A549 (cell line): ENCODE data around the gene KSR2. TPM values are rescaled to one million over a fixed set of nuclear protein-coding genes. Genes with fewer than 3 reads are reported as not detected.
"Not testable (repeated sequence)": the region's sequence is repeated elsewhere in the genome, so short reads cannot be mapped to it uniquely, and the experiment has no call there.

Experiments
- ATAC-seq, 2 experiments: fragments of 200-7000 bp in 1 of 2; fragments of >200 bp in 1 of 2; cut with Nextera tagmentation in 1 of 2; cut with Tn5 transposase in 1 of 2; 3 replicates each; pipeline versions ENCODE4 v1.8.0 to v1.9.1; 2018 to 2020; ENCODE audit warnings: mild to moderate bottlenecking in 1 of 2, moderate library complexity in 1 of 2
- CTCF ChIA-PET: fragments of 300-600 bp; sonication (Branson Sonifier 250); formaldehyde crosslinking; extraction: SDS; loops from one replicate; lab custom pipeline; 2021; ENCODE audit warnings: antibody characterized with exemption, inconsistent platforms; lab: Yijun Ruan, JAX
- POLR2A ChIA-PET: fragments of 350-600 bp; formaldehyde crosslinking; extraction: SDS; loops from one replicate; lab custom pipeline; 2021; ENCODE audit warnings: antibody characterized with exemption, inconsistent platforms; lab: Yijun Ruan, JAX
- DNase-seq, 2 experiments: peaks; one replicate each; pipeline versions ENCODE4 v3.0.0 to v3.0.0-alpha.2; 2011 to 2016; ENCODE audit warnings: low read depth in 1 of 2, low spot score in 1 of 2
- FAIRE-seq: peaks from 2 replicates; lab custom pipeline; 2011; peaks lifted over from hg19 to GRCh38; lab: Jason Lieb, UNC
- H3K27ac ChIP-seq, 2 experiments: fragments of >200 bp; sonication (Bioruptor Twin); formaldehyde crosslinking; 3 replicates each; pipeline ENCODE4 v1.5.1; 2016 to 2017
- H3K4me1 ChIP-seq: fragments of >200 bp; sonication (Bioruptor Twin); formaldehyde crosslinking; 3 replicates; pipeline ENCODE4 v1.6.1; 2016
- H3K4me2 ChIP-seq: fragments of >200 bp; sonication (Bioruptor Twin); formaldehyde crosslinking; 3 replicates; pipeline ENCODE4 v1.6.1; 2016
- H3K4me3 ChIP-seq: fragments of >200 bp; sonication (Bioruptor Twin); formaldehyde crosslinking; 3 replicates; pipeline ENCODE4 v1.5.1; 2016
- H3K9me3 ChIP-seq: fragments of >200 bp; sonication (Bioruptor Twin); formaldehyde crosslinking; 3 replicates; pipeline ENCODE4 v1.6.1; 2016
- ATOH8 ChIP-seq: fragments of 250-450 bp; sonication (Bioruptor Pico); IDR thresholded peaks from 2 replicates; pipeline ENCODE4 v1.5.0; 2020; ENCODE audit warnings: low read depth, mild to moderate bottlenecking, moderate library complexity
- BHLHE40 ChIP-seq: IDR thresholded peaks from 2 replicates; pipeline ENCODE4 v1.6.1; 2012; ENCODE audit warnings: low read depth, low read length, inconsistent platforms
- CEBPB ChIP-seq, 2 experiments: fragments of >200 bp in 1 of 2; sonication (Bioruptor Twin) in 1 of 2; formaldehyde crosslinking in 1 of 2; IDR thresholded peaks; 2 replicates each; pipeline ENCODE4 v1.6.1; 2012 to 2016
- CHD2 ChIP-seq: fragments of 150-350 bp; IDR thresholded peaks from 2 replicates; pipeline ENCODE4 v1.6.1; 2014; ENCODE audit warnings: low read length; ENCODE audit not compliant: partially characterized antibody
- CTCF ChIP-seq: fragments of >200 bp; sonication (Bioruptor Twin); formaldehyde crosslinking; IDR thresholded peaks from 3 replicates; pipeline ENCODE4 v1.5.1; 2016
- EHF ChIP-seq: fragments of 250-450 bp; sonication (Bioruptor Pico); IDR thresholded peaks from 2 replicates; pipeline ENCODE4 v1.5.0; 2020; ENCODE audit warnings: mild to moderate bottlenecking
- ELK1 ChIP-seq: fragments of 150-350 bp; IDR thresholded peaks from 2 replicates; pipeline ENCODE4 v1.6.1; 2014; ENCODE audit warnings: low read depth, mild to moderate bottlenecking, low read length
- ESRRA ChIP-seq: fragments of 150-350 bp; IDR thresholded peaks from 2 replicates; pipeline ENCODE4 v1.6.1; 2014; ENCODE audit warnings: mild to moderate bottlenecking, low read length, borderline replicate concordance
- FOSB ChIP-seq: fragments of 250-450 bp; sonication (Bioruptor Pico); IDR thresholded peaks from 2 replicates; pipeline ENCODE4 v1.5.0; 2020; ENCODE audit warnings: mild to moderate bottlenecking, moderate library complexity
- FOXS1 ChIP-seq: fragments of 250-450 bp; sonication (Bioruptor Pico); IDR thresholded peaks from 2 replicates; pipeline ENCODE4 v1.5.0; 2020; ENCODE audit warnings: mild to moderate bottlenecking, moderate library complexity
- GATA3 ChIP-seq: IDR thresholded peaks from 2 replicates; pipeline ENCODE4 v1.6.1; 2012; ENCODE audit warnings: borderline replicate concordance
- HES2 ChIP-seq: fragments of >200 bp; sonication (Bioruptor Twin); formaldehyde crosslinking; IDR thresholded peaks from 2 replicates; pipeline ENCODE4 v1.6.1; 2016
- HOXB13 ChIP-seq: fragments of 250-450 bp; sonication (Bioruptor Pico); IDR thresholded peaks from 2 replicates; pipeline ENCODE4 v1.5.0; 2020; ENCODE audit warnings: low read depth, mild to moderate bottlenecking, moderate library complexity
- JUN ChIP-seq, 2 experiments: fragments of >200 bp; sonication (Bioruptor Twin); formaldehyde crosslinking; IDR thresholded peaks; 2 replicates in 1 of 2; 3 replicates in 1 of 2; pipeline ENCODE4 v1.6.1; 2016 to 2017
- JUNB ChIP-seq: fragments of >200 bp; sonication (Bioruptor Twin); formaldehyde crosslinking; IDR thresholded peaks from 2 replicates; pipeline ENCODE4 v1.6.1; 2016
- KDM5A ChIP-seq: fragments of 200-600 bp; sonication (generic); IDR thresholded peaks from 2 replicates; pipeline ENCODE4 v1.6.1; 2016; ENCODE audit warnings: antibody characterized with exemption, mild to moderate bottlenecking
- MAX ChIP-seq: IDR thresholded peaks from 2 replicates; pipeline ENCODE4 v1.6.1; 2012
- MYC ChIP-seq: IDR thresholded peaks from 2 replicates; pipeline ENCODE4 v1.6.1; 2012; ENCODE audit warnings: mild to moderate bottlenecking, inconsistent platforms, low read length, improper control_type of control experiment, borderline replicate concordance
- NPAS2 ChIP-seq: fragments of 250-450 bp; sonication (Bioruptor Pico); IDR thresholded peaks from 2 replicates; pipeline ENCODE4 v1.8.0; 2022; ENCODE audit warnings: mild to moderate bottlenecking, moderate library complexity, borderline replicate concordance
- NR3C1 ChIP-seq: fragments of >200 bp; sonication (Bioruptor Twin); formaldehyde crosslinking; IDR thresholded peaks from 3 replicates; pipeline ENCODE4 v1.6.1; 2017
- POLR2AphosphoS2 ChIP-seq: conservative IDR thresholded peaks from 2 replicates; pipeline ENCODE4 v1.6.1; 2012; ENCODE audit warnings: low read length, improper control_type of control experiment, inconsistent platforms
- RARB ChIP-seq: fragments of 250-450 bp; sonication (Bioruptor Pico); IDR thresholded peaks from 2 replicates; pipeline ENCODE4 v1.8.0; 2021; ENCODE audit warnings: mild to moderate bottlenecking, moderate library complexity
- RFX5 ChIP-seq: fragments of 450-650 bp; IDR thresholded peaks from 2 replicates; pipeline ENCODE4 v1.7.1; 2014; ENCODE audit warnings: antibody characterized with exemption, mild to moderate bottlenecking, moderate library complexity
- SMC3 ChIP-seq: fragments of >200 bp; sonication (Bioruptor Twin); formaldehyde crosslinking; IDR thresholded peaks from 3 replicates; pipeline ENCODE4 v1.6.1; 2018; ENCODE audit warnings: inconsistent platforms
- ZC3H11A ChIP-seq: fragments of 450-650 bp; IDR thresholded peaks from 2 replicates; pipeline ENCODE4 v1.6.1; 2014; ENCODE audit warnings: antibody characterized with exemption, mild to moderate bottlenecking
- ZNF302 ChIP-seq: fragments of 250-450 bp; sonication (Bioruptor Pico); IDR thresholded peaks from 2 replicates; pipeline ENCODE4 v1.9.0; 2021; ENCODE audit warnings: inconsistent platforms, mild to moderate bottlenecking, moderate library complexity
- ZSCAN20 ChIP-seq: fragments of 250-450 bp; sonication (Bioruptor Pico); IDR thresholded peaks from 2 replicates; pipeline ENCODE4 v1.8.0; 2022; ENCODE audit warnings: mild to moderate bottlenecking, moderate library complexity
- WGBS: methylation state at CpG from one replicate; pipeline ENCODE4 v1.1.6; 2017; ENCODE audit errors: missing lambda C conversion rate; 5-methylcytosine and 5-hydroxymethylcytosine counted together
- polyA plus RNA-seq, 4 experiments: library from polyadenylated mRNA; depleted of rRNA in 3 of 4; stranded (reverse); fragments of >200 nt; fragmentation: RNase III in 1 of 4; extraction: RNeasy Plus Mini Kit Qiagen cat#74134 plus additional on column Dnase treatment in 1 of 4; gene quantifications; 2 replicates in 3 of 4; 3 replicates in 1 of 4; pipeline ENCODE4 v1.2.3, GENCODE V29; 2011 to 2017

The KSR2 gene
- polyA plus RNA-seq, 2 of the 4 experiments (the other 2 are of a cell fraction), result 0.37 to 1.2 TPM

GRCh38 chr12:117897372-117898161 is 71.2 kb downstream of the KSR2 start:
- H3K4me2 ChIP-seq, result no peak overlapping the region
- 71% methylated on average over 14 of the region's 14 CpGs for WGBS
- no peak overlapping the region for H3K4me3 ChIP-seq
- ChIA-PET CTCF (interaction anchor here (0.7 to 1.6 kb wide), 2 partner anchors 23 to 1609 kb away, joined by 3 to 6 read pairs; no protein-coding TSS in a partner anchor), POLR2A (no interaction called here)
- TF ChIP-seq GATA3 (no peak), FOSB (no peak), POLR2AphosphoS2 (no peak), MAX (no peak), ZSCAN20 (CRISPR knock-in tag) (no peak), HOXB13 (CRISPR knock-in tag) (no peak), ESRRA (no peak), CHD2 (no peak), JUN (IDR thresholded peaks at IDR 0.05) (no peak), MYC (no peak), NPAS2 (CRISPR knock-in tag) (no peak), ZNF302 (CRISPR knock-in tag) (no peak)
- H3K9me3 ChIP-seq, result no peaks in the 10 kb centered on the region
- H3K27ac ChIP-seq, result no peak overlapping the region
- DNase-seq (no peak), ATAC-seq (no peak), FAIRE-seq (no peak)
- H3K4me1 ChIP-seq, result peaks cover 6% of the 10 kb centered on the region; the same call in 1 of the 3 replicates

GRCh38 chr12:117896009-117896408 is 72.8 kb downstream of the KSR2 start:
- TF ChIP-seq BHLHE40, result no peak
- no peak for TF ChIP-seq ZC3H11A
- no peak for TF ChIP-seq FOSB
- TF ChIP-seq NR3C1, result no peak
- no peak overlapping the region for H3K27ac ChIP-seq
- ChIA-PET CTCF (no interaction called here), POLR2A (no interaction called here)
- H3K4me2 ChIP-seq, result no peak overlapping the region
- no peak overlapping the region for H3K4me3 ChIP-seq
- ATAC-seq (no peak), FAIRE-seq (no peak), DNase-seq (no peak)
- peaks cover 6% of the 10 kb centered on the region; the same call in 1 of the 3 replicates for H3K4me1 ChIP-seq
- WGBS, result 80% methylated on average over 1 of the region's 1 CpG
- H3K9me3 ChIP-seq, result no peaks in the 10 kb centered on the region

GRCh38 chr12:117892441-117892840 is 76.3 kb downstream of the KSR2 start:
- no peak for DNase-seq
- no peak for ATAC-seq
- ChIA-PET POLR2A (no interaction called here), CTCF (interaction anchor here (0.6 to 2.9 kb wide), 3 partner anchors 17 to 142 kb away, joined by 3 to 14 read pairs (median 6); no protein-coding TSS in a partner anchor)
- FAIRE-seq, result no peak
- Histone ChIP-seq H3K4me2 (no peak overlapping the region), H3K27ac (no peak overlapping the region), H3K9me3 (no peaks in the 10 kb centered on the region), H3K4me3 (no peak overlapping the region), H3K4me1 (no peaks in the 10 kb centered on the region)
- TF ChIP-seq POLR2AphosphoS2 (no peak), CTCF (no peak), ELK1 (no peak), JUNB (no peak), GATA3 (no peak), NPAS2 (CRISPR knock-in tag) (no peak), CEBPB (IDR thresholded peaks at IDR 0.05) (no peak), EHF (CRISPR knock-in tag) (no peak), KDM5A (no peak), ATOH8 (no peak), SMC3 (no peak), RARB (no peak), FOXS1 (no peak), HES2 (no peak), RFX5 (no peak)

GRCh38 chr12:117891265-117891664 is 77.5 kb downstream of the KSR2 start:
- H3K27ac ChIP-seq, POLR2A ChIA-PET, H3K4me3 ChIP-seq, H3K4me2 ChIP-seq, H3K9me3 ChIP-seq, FAIRE-seq, H3K4me1 ChIP-seq, ATAC-seq, DNase-seq: not testable (repeated sequence)
- CTCF ChIA-PET, result interaction anchor here (2.9 kb wide), 1 partner anchor 16 kb away, joined by 14 read pairs; no protein-coding TSS in a partner anchor
- 74% methylated on average over 3 of the region's 3 CpGs for WGBS
